Liver (tissue), 3 donors: ENCODE results near the gene GRIP1.

Source experiments
- ATF3 ChIP-seq: IDR thresholded peaks from 2 replicates; pipeline ENCODE4 v1.6.1; 2016; ENCODE audit warnings: antibody characterized with exemption
- CTCF ChIP-seq: fragments of 150-350 bp; IDR thresholded peaks from 2 replicates; pipeline ENCODE4 v1.5.1; 2017; ENCODE audit warnings: improper control_type of control experiment, low read depth, low read length; ENCODE audit not compliant: missing input control
- EGR1 ChIP-seq, 2 donors: IDR thresholded peaks; 2 replicates each; pipeline ENCODE4 v1.6.1; 2016 to 2018; ENCODE audit warnings: antibody characterized with exemption in 2 of 2, low read depth in 2 of 2
- FOXA2 ChIP-seq: IDR thresholded peaks from 2 replicates; pipeline ENCODE4 v1.6.1; 2016; ENCODE audit warnings: antibody characterized with exemption
- HNF4A ChIP-seq, 2 donors: conservative IDR thresholded peaks; 2 replicates each; pipeline ENCODE4 v1.6.1; 2016; ENCODE audit warnings: antibody characterized with exemption in 2 of 2, mild to moderate bottlenecking in 2 of 2
- HNF4G ChIP-seq: IDR thresholded peaks from 2 replicates; pipeline ENCODE4 v1.6.1; 2016; ENCODE audit warnings: antibody characterized with exemption
- JUND ChIP-seq, 2 donors: IDR thresholded peaks; 2 replicates each; pipeline ENCODE4 v1.6.1; 2016; ENCODE audit warnings: antibody characterized with exemption in 2 of 2
- RAD21 ChIP-seq, 2 donors: IDR thresholded peaks; 2 replicates each; pipeline ENCODE4 v1.6.1; 2016; ENCODE audit warnings: antibody characterized with exemption in 2 of 2, mild to moderate bottlenecking in 2 of 2
- SP1 ChIP-seq: IDR thresholded peaks from 2 replicates; pipeline ENCODE4 v1.6.1; 2018; ENCODE audit warnings: antibody characterized with exemption, mild to moderate bottlenecking
- TAF1 ChIP-seq: conservative IDR thresholded peaks from 2 replicates; pipeline ENCODE4 v1.6.1; 2016; ENCODE audit warnings: antibody characterized with exemption, mild to moderate bottlenecking
- YY1 ChIP-seq: IDR thresholded peaks from 2 replicates; pipeline ENCODE4 v1.6.1; 2016; ENCODE audit warnings: antibody characterized with exemption, mild to moderate bottlenecking
- TF ChIP-seq, protein P1 (sequence below): IDR thresholded peaks from 2 replicates; pipeline ENCODE4 v1.6.1; 2016; ENCODE audit warnings: antibody characterized with exemption
- TF ChIP-seq, protein P2 (sequence below): IDR thresholded peaks from 2 replicates; pipeline ENCODE4 v1.6.1; 2016; ENCODE audit warnings: antibody characterized with exemption, mild to moderate bottlenecking
- donor health status: healthy.
- donor health status: healthy.

GRCh38 chr12:66726556-66726955 lies 47.7 kb upstream of the GRIP1 start:
- no peak for TF ChIP-seq CTCF
- no peak for TF ChIP-seq FOXA2
- TF ChIP-seq, protein P1, sequence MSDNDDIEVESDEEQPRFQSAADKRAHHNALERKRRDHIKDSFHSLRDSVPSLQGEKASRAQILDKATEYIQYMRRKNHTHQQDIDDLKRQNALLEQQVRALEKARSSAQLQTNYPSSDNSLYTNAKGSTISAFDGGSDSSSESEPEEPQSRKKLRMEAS = no peak
- TF ChIP-seq, protein P2, sequence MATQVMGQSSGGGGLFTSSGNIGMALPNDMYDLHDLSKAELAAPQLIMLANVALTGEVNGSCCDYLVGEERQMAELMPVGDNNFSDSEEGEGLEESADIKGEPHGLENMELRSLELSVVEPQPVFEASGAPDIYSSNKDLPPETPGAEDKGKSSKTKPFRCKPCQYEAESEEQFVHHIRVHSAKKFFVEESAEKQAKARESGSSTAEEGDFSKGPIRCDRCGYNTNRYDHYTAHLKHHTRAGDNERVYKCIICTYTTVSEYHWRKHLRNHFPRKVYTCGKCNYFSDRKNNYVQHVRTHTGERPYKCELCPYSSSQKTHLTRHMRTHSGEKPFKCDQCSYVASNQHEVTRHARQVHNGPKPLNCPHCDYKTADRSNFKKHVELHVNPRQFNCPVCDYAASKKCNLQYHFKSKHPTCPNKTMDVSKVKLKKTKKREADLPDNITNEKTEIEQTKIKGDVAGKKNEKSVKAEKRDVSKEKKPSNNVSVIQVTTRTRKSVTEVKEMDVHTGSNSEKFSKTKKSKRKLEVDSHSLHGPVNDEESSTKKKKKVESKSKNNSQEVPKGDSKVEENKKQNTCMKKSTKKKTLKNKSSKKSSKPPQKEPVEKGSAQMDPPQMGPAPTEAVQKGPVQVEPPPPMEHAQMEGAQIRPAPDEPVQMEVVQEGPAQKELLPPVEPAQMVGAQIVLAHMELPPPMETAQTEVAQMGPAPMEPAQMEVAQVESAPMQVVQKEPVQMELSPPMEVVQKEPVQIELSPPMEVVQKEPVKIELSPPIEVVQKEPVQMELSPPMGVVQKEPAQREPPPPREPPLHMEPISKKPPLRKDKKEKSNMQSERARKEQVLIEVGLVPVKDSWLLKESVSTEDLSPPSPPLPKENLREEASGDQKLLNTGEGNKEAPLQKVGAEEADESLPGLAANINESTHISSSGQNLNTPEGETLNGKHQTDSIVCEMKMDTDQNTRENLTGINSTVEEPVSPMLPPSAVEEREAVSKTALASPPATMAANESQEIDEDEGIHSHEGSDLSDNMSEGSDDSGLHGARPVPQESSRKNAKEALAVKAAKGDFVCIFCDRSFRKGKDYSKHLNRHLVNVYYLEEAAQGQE = no peak
- no peak for TF ChIP-seq YY1
- no peak for TF ChIP-seq TAF1
- no peak for TF ChIP-seq JUND (IDR thresholded peaks at IDR 0.05)
- no peak for TF ChIP-seq HNF4G
- no peak for TF ChIP-seq EGR1 (IDR thresholded peaks at IDR 0.05; ENCODE audit: low read depth in 2 of 2)
- no peak for TF ChIP-seq ATF3
- no peak for TF ChIP-seq HNF4A (conservative IDR thresholded peaks at IDR 0.05)
- TF ChIP-seq RAD21 (IDR thresholded peaks at IDR 0.05) = no peak
- no peak for TF ChIP-seq SP1
